ENCODE results near the gene KANK4.
A peak's percentile ranks its signal among the peaks of the same experiment; 100 is the strongest.
"Not testable (repeated sequence)": the region's sequence is repeated elsewhere in the genome, so short reads cannot be mapped to it uniquely, and the experiment has no call there.

KANK4 gene

GRCh38 chr1:62276791-62277190 is 42.4 kb downstream of the KANK4 start:
- DNase-seq (ENCODE audit: low read depth in 1 of 2, low spot score in 1 of 2) = no peak

GRCh38 chr1:62274496-62275485 is 44.4 kb downstream of the KANK4 start:
- no peak for DNase-seq (ENCODE audit: low read depth in 1 of 2, low spot score in 1 of 2)

DNA sequence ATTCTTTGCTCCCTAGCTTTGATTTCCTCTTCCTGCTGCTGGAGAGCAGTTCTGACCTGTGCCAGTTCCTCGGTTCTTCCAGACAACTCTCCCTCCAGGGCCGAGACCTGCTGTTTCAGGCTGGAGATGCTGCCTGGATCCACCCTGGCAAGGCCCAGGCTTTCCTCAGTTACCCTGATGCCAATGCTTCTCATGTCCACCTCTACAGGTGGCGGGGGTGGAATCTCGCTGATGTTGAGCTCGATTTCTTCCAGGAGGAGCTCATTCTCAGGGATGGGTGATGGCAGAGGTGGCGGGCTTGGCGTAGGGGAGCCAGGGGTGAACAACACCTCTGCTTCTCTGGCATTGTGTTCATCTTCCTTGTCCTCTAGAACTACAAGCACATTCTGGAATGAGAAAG is 45.3 kb downstream of the KANK4 start:
- DNase-seq (ENCODE audit: low read depth in 1 of 2, low spot score in 1 of 2) = no peak

DNA sequence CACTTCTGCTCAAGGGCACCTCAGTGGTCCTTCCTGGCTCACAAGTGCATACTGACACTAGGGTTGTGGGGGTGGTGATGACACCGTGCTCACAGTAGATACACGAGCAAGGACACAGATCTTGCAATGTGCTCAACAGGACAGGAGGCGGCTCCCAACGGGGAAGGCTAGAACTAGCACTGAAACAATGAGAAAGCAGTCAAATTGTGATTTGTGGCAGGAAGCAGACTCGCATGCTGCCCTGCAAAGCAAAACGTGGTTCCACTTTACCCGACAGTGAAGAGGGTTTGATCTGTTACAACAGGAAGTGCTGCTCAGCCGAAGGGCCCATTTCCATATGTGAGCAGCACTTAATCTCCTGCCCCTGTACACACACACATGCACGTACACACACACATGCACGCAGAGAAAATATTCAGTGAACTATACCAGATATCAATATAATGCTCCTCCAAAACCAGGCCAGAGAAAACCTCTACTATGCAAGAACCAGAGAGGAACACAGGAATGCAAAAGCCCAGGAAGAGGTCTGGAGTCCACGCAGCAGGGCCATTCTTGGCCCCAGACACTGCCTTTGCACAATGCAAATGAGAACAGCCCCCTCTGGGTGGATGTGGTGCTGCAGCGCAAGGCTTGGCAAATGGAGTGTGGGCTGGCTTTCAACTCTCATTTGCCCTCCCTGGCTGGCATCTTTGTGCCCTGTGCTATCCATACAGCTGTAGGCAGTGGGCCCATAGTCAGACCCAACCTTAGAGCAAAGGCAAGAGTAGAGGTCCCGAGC is 47.1 kb downstream of the KANK4 start:
- peak in 1 of 2 donors; percentile 11 for DNase-seq (ENCODE audit: low read depth in 1 of 2, low spot score in 1 of 2)

DNA sequence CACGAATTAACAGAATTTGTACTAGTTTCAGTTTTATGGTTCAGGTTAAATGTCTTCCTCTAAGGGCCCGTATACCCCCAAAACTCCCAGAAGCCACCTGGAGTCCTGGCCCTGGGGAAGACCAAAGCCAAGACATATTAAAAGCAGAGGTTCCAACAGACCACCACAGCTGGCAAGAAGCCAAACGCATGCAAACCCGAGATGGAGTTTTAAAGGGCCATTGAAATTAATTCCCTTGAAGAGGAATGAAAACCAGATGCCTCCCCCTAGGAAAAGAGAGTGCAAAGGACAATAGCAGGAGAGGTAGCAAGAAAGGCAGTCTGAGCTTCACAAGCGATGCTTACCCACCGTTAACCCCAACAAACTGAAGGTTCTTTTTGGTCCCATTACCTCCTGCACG is 48.1 kb downstream of the KANK4 start:
- DNase-seq (ENCODE audit: low read depth in 1 of 2, low spot score in 1 of 2) = no peak

- no peak for DNase-seq (ENCODE audit: low read depth in 1 of 2, low spot score in 1 of 2)
These were observed 49.3 kb downstream of the KANK4 start for GRCh38 chr1:62269851-62270495.

GRCh38 chr1:62269439-62269838 is 49.8 kb downstream of the KANK4 start:
- DNase-seq (ENCODE audit: low read depth in 1 of 2, low spot score in 1 of 2) = no peak

DNA sequence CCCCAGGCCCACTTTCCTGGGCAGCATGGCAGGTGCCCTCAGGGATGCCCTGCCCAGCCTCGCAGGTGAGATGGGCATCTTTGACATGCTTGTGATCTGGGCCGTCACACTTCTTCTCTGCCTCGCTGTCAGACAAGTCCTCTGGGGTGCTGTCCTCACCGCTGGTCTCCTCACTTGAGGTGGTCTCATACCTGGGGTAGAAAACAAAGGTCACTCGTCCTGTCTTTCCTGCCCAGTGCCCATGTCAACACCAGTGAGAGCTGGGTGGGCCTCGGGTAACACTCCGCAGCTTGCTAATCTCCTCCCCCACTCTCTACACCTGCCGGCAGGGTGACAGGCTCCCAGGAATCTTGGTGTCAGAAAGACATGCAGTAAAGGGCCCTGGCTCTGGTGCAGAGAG is 50.9 kb downstream of the KANK4 start:
- no peak for DNase-seq (ENCODE audit: low read depth in 1 of 2, low spot score in 1 of 2)

- no peak for DNase-seq (ENCODE audit: low read depth in 1 of 2, low spot score in 1 of 2)
These were observed 53.0 kb downstream of the KANK4 start for GRCh38 chr1:62265956-62266935.

DNA sequence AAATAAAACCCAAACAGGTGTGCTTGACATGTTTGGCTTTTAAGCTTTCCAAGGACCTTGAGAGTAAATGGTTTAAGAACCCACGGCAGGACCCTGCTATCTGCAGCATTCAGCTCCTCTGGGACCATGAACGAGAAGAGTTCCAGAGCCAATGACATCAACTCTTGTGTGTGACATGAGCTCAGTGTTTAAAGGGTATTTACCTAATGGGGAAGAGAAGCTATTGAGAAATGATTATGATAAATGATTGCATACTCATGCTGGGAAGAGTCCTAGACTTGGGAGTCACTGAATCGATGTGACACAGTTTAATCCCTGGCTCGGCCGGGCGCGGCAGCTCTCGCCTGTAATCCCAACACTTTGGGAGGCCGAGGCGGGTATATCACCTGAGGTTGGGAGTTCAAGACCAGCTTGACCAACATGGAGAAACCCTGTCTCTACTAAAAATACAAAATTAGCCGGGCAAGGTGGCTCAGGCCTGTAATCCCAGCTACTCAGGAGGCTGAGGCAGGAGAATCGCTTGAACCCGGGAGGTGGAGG is 55.4 kb downstream of the KANK4 start:
- DNase-seq (ENCODE audit: low read depth in 1 of 2, low spot score in 1 of 2) = no peak

DNA sequence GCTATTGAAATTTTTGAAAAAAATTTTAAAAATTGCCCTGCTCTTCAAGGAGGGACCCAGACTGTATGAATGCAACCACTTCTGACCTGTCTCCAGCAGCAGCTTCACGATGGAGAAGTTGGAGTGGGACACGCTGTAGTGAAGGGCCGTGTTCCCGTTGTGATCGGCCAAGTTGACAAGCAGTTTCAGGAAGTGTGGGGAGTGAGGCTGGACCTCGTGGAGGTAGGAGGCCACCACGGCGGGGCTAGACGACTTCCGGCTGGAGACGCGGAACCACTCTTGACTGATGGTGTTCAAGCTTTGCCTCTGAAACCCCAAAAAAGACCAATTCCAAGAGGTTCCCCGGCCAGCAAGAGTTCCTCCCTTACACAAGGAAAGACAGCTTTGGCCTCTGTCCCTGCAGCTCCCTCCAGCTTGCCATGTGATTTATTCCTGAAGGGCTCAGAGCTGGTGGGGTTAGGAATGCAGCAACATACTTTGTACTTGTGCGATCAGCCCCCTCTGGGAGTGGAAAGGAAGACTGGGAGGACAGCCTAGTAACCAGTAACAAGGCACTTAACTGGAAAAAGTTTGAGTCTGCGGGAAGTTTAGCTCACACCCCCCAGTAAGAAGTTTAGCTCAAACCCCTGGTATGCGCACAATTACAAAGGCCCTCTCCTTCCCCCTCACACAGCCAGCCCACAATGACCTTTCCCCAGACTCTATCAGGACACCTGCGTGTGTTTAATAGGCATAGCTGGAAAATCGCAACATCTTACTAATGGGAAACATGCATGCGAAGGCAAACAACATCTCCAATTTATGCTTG is 56.0 kb downstream of the KANK4 start:
- no peak for DNase-seq (ENCODE audit: low read depth in 1 of 2, low spot score in 1 of 2)

- DNase-seq (ENCODE audit: low read depth in 1 of 2, low spot score in 1 of 2) = no peak
These were observed 58.5 kb downstream of the KANK4 start for GRCh38 chr1:62260688-62261087.

GRCh38 chr1:62259551-62259950 is 59.7 kb downstream of the KANK4 start:
- DNase-seq (ENCODE audit: low read depth in 1 of 2, low spot score in 1 of 2) = no peak

GRCh38 chr1:62250126-62250726 is 69.0 kb downstream of the KANK4 start:
- no peak for DNase-seq (ENCODE audit: low read depth in 1 of 2, low spot score in 1 of 2)

DNA sequence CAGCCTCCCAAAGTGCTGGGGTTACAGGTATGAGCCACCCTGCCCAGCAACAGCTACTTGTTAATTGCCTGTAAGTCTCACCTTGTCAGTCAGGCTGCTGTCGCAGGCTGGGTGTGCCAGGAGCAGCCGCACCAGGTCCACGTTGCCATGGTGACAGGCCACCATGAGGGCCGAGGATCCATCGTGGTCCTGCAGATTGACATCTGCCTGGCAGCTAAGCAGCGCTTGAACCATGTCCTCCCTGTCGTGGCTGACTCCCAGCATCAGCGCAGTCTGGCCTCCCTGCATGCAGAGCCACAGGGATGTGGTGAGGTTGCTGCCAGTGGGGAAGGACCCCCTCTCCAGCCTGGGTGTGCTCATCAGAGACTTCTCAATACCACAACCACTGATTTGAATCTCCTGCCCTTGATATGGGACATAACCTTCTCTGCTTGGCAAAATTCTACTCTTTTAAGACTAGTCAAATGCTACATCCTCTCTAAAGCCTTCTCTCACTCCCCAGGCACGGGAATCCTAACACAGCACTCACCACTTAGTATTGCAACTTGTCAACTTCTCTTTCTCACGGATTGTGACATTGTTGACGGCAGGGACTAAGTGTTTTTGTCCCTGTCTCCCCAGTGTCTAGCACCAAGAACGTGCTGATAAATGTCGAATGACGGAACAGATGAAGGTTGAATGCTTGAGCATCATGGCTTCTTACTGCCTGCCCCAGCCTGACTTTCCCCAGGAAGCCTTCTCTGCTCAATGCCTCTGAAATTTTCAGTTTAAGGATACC is 71.7 kb downstream of the KANK4 start:
- no peak for DNase-seq (ENCODE audit: low read depth in 1 of 2, low spot score in 1 of 2)

DNA sequence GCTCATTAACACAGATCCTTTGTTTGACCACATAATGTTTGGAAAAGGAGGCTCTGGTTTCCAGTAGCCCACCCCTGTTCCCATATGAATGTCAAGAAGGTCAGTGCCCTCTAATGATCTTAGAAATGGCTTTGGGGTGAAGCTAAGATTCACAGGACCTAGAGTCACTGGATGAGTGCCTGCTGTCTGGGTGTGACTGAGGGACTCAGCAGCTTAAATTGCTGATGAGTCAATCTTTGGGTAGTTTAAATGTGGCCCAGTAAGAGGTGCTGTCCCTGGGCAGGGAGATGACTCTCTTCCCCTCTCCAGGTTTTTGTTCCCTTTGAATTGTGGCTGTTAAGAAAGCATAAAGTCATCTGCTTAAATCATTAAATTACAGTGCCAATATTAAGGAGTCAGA is 74.0 kb downstream of the KANK4 start:
- DNase-seq (ENCODE audit: low read depth in 1 of 2, low spot score in 1 of 2) = no peak

- not testable (repeated sequence) for DNase-seq (ENCODE audit: low read depth in 1 of 2, low spot score in 1 of 2)
These were observed 74.9 kb downstream of the KANK4 start for GRCh38 chr1:62244380-62244779.

All from activated T-helper 1 cell treated with anti-CD3 and anti-CD28 coated beads, Interleukin-2, amount 50 U/mL, for 16 hours (primary cell).